ENCODE data around the gene HAUS6. TPM values are rescaled to one million over a fixed set of nuclear protein-coding genes. Genes with fewer than 3 reads are reported as not detected.
"Not testable (repeated sequence)": the region's sequence is repeated elsewhere in the genome, so short reads cannot be mapped to it uniquely, and the experiment has no call there.

HAUS6 gene
- 17.4 and 17.6 TPM in 2 replicates for total RNA-seq
- long read RNA-seq, full-length matches to known transcripts: 9 of 91 reads
- long read RNA-seq, partial matches to known transcripts: 70 of 91 reads
- long read RNA-seq, other reads (novel, unspliced or antisense): 12 of 91 reads

GRCh38 chr9:19102631-19103345 is at the start of gene HAUS6:
Gene HAUS6, minus strand, starts transcription at chr9:19102904. Its CDS starts 253 bp downstream, at chr9:19102651.
- peaks cover 15% of the 10 kb centered on the region for H3K4me1 Mint-ChIP-seq (ENCODE audit: low read depth)
- H3K9me3 Mint-ChIP-seq (ENCODE audit: low read depth): no peaks in the 10 kb centered on the region
- peaks cover 4% of the 10 kb centered on the region for H3K36me3 Mint-ChIP-seq (ENCODE audit: insufficient read depth)
- DNase-seq (ENCODE audit: low spot score, unreplicated experiment): peak; percentile 75
- TF ChIP-seq CTCF (IDR thresholded peaks at IDR 0.05; ENCODE audit: unreplicated experiment): peak; percentile 58
- no peaks in the 10 kb centered on the region for H3K27me3 Mint-ChIP-seq
- peak within 1 kb of the TSS; percentile 95 for H3K4me3 Mint-ChIP-seq (ENCODE audit: low read depth)
- peak within 1 kb of the TSS; percentile 95 for H3K27ac Mint-ChIP-seq

GRCh38 chr9:19152160-19152498 is 49.4 kb upstream of the HAUS6 start:
- H3K27me3 Mint-ChIP-seq; DNase-seq (ENCODE audit: low spot score, unreplicated experiment); H3K9me3 Mint-ChIP-seq (ENCODE audit: low read depth); H3K4me3 Mint-ChIP-seq (ENCODE audit: low read depth); H3K36me3 Mint-ChIP-seq (ENCODE audit: insufficient read depth): not testable (repeated sequence)
- Mint-ChIP-seq H3K4me1 (ENCODE audit: low read depth) (peaks cover 33% of the 10 kb centered on the region), H3K27ac (peak overlapping the region; percentile 94)

- Mint-ChIP-seq H3K4me3 (ENCODE audit: low read depth) (peak overlapping the region; percentile 52), H3K9me3 (ENCODE audit: low read depth) (no peaks in the 10 kb centered on the region), H3K36me3 (ENCODE audit: insufficient read depth) (no peaks in the 10 kb centered on the region), H3K27ac (peak overlapping the region; percentile 94), H3K4me1 (ENCODE audit: low read depth) (peaks cover 31% of the 10 kb centered on the region), H3K27me3 (no peaks in the 10 kb centered on the region)
- TF ChIP-seq CTCF (IDR thresholded peaks at IDR 0.05; ENCODE audit: unreplicated experiment): no peak
- DNase-seq (ENCODE audit: low spot score, unreplicated experiment): no peak
These were observed 48.9 kb upstream of the HAUS6 start for GRCh38 chr9:19151425-19152159.

- Mint-ChIP-seq H3K27me3 (no peaks in the 10 kb centered on the region), H3K36me3 (ENCODE audit: insufficient read depth) (no peaks in the 10 kb centered on the region), H3K9me3 (ENCODE audit: low read depth) (no peaks in the 10 kb centered on the region), H3K4me1 (ENCODE audit: low read depth) (peaks cover 20% of the 10 kb centered on the region), H3K27ac (no peak overlapping the region), H3K4me3 (ENCODE audit: low read depth) (no peak overlapping the region)
- no peak for TF ChIP-seq CTCF (IDR thresholded peaks at IDR 0.05; ENCODE audit: unreplicated experiment)
- no peak for DNase-seq (ENCODE audit: low spot score, unreplicated experiment)
These were observed 46.5 kb upstream of the HAUS6 start for GRCh38 chr9:19149230-19149629.

GRCh38 chr9:19148187-19148586 is 45.5 kb upstream of the HAUS6 start:
- H3K27ac Mint-ChIP-seq: no peak overlapping the region
- no peaks in the 10 kb centered on the region for H3K36me3 Mint-ChIP-seq (ENCODE audit: insufficient read depth)
- DNase-seq (ENCODE audit: low spot score, unreplicated experiment): no peak
- no peak for TF ChIP-seq CTCF (IDR thresholded peaks at IDR 0.05; ENCODE audit: unreplicated experiment)
- no peaks in the 10 kb centered on the region for H3K27me3 Mint-ChIP-seq
- no peaks in the 10 kb centered on the region for H3K9me3 Mint-ChIP-seq (ENCODE audit: low read depth)
- no peak overlapping the region for H3K4me3 Mint-ChIP-seq (ENCODE audit: low read depth)
- peaks cover 15% of the 10 kb centered on the region for H3K4me1 Mint-ChIP-seq (ENCODE audit: low read depth)

Data from progenitor cell of endocrine pancreas (in vitro differentiated cells).